Progenitor cell of endocrine pancreas (in vitro differentiated cells): ENCODE measurements around the gene RSBN1. TPM values are rescaled to one million over a fixed set of nuclear protein-coding genes. Genes with fewer than 3 reads are reported as not detected.

Experiments
- DNase-seq: peaks from one replicate; pipeline ENCODE4 v3.0.0; 2021; ENCODE audit warnings: low spot score; ENCODE audit not compliant: unreplicated experiment
- H3K27ac Mint-ChIP-seq: 2 replicates; pipeline ENCODE4 v1.8.0; 2021; ENCODE audit warnings: mild to moderate bottlenecking, moderate library complexity, mixed read lengths
- H3K27me3 Mint-ChIP-seq: 2 replicates; pipeline ENCODE4 v1.8.0; 2021; ENCODE audit warnings: mixed read lengths
- H3K36me3 Mint-ChIP-seq: 2 replicates; pipeline ENCODE4 v1.8.0; 2022; ENCODE audit warnings: mixed read lengths; ENCODE audit not compliant: insufficient read depth
- H3K4me1 Mint-ChIP-seq: 2 replicates; pipeline ENCODE4 v1.8.0; 2021; ENCODE audit warnings: low read depth, mixed read lengths
- H3K4me3 Mint-ChIP-seq: 2 replicates; pipeline ENCODE4 v1.8.0; 2021; ENCODE audit warnings: low read depth, mild to moderate bottlenecking, moderate library complexity, mixed read lengths
- H3K9me3 Mint-ChIP-seq: 2 replicates; pipeline ENCODE4 v1.8.0; 2021; ENCODE audit warnings: low read depth, mixed read lengths
- CTCF ChIP-seq: fragments of 200-600 bp; sonication (generic); IDR thresholded peaks from one replicate; pipeline ENCODE4 v1.5.0; 2021; ENCODE audit warnings: antibody characterized with exemption, mild to moderate bottlenecking; ENCODE audit not compliant: unreplicated experiment
- total RNA-seq: library from RNA; stranded (reverse); gene quantifications from 2 replicates; pipeline ENCODE4 v1.2.1, GENCODE V29; 2021

Gene RSBN1
- total RNA-seq, 1 donor from 2014 or later = 25.9 TPM

GRCh38 chr1:113780374-113781146, 31.7 kb downstream of the RSBN1 start:
- no peak for DNase-seq
- H3K36me3 Mint-ChIP-seq = peaks cover 10% of the 10 kb centered on the region
- TF ChIP-seq CTCF = no peak
- H3K27me3 Mint-ChIP-seq = no peaks in the 10 kb centered on the region
- H3K4me1 Mint-ChIP-seq = peaks cover under 1% of the 10 kb centered on the region
- H3K27ac Mint-ChIP-seq = no peak overlapping the region
- H3K4me3 Mint-ChIP-seq = no peak overlapping the region
- H3K9me3 Mint-ChIP-seq = peaks cover 4% of the 10 kb centered on the region

- no peaks in the 10 kb centered on the region for H3K4me1 Mint-ChIP-seq
- no peak for TF ChIP-seq CTCF
- H3K27ac Mint-ChIP-seq = no peak overlapping the region
- DNase-seq = no peak
- peaks cover 4% of the 10 kb centered on the region for H3K9me3 Mint-ChIP-seq
- H3K36me3 Mint-ChIP-seq = peaks cover 12% of the 10 kb centered on the region
- no peaks in the 10 kb centered on the region for H3K27me3 Mint-ChIP-seq
- no peak overlapping the region for H3K4me3 Mint-ChIP-seq
Measured at GRCh38 chr1:113779542-113779941, 32.7 kb downstream of the RSBN1 start.

- Mint-ChIP-seq H3K4me1 (no peaks in the 10 kb centered on the region), H3K27ac (no peak overlapping the region), H3K36me3 (peaks cover 14% of the 10 kb centered on the region), H3K27me3 (no peaks in the 10 kb centered on the region), H3K9me3 (peaks cover 4% of the 10 kb centered on the region), H3K4me3 (no peak overlapping the region)
- DNase-seq = no peak
- no peak for TF ChIP-seq CTCF
Measured at GRCh38 chr1:113777561-113777960, 34.7 kb downstream of the RSBN1 start.

- H3K9me3 Mint-ChIP-seq = no peaks in the 10 kb centered on the region
Measured at GRCh38 chr1:113770031-113770430, 42.2 kb downstream of the RSBN1 start.

GRCh38 chr1:113769601-113769970, 42.7 kb downstream of the RSBN1 start:
- H3K9me3 Mint-ChIP-seq = no peaks in the 10 kb centered on the region
- no peaks in the 10 kb centered on the region for H3K4me1 Mint-ChIP-seq
- peaks cover 3% of the 10 kb centered on the region for H3K36me3 Mint-ChIP-seq
- no peak for DNase-seq
- H3K27me3 Mint-ChIP-seq = no peaks in the 10 kb centered on the region
- no peak overlapping the region for H3K27ac Mint-ChIP-seq
- H3K4me3 Mint-ChIP-seq = no peak overlapping the region
- TF ChIP-seq CTCF = no peak

More at GRCh38 chr1:113770031-113770430, 42.2 kb downstream of the RSBN1 start:
- no peaks in the 10 kb centered on the region for H3K27me3 Mint-ChIP-seq
- no peak for TF ChIP-seq CTCF
- no peaks in the 10 kb centered on the region for H3K4me1 Mint-ChIP-seq
- H3K4me3 Mint-ChIP-seq = no peak overlapping the region
- H3K27ac Mint-ChIP-seq = no peak overlapping the region
- peaks cover 3% of the 10 kb centered on the region for H3K36me3 Mint-ChIP-seq
- DNase-seq = no peak
